Measurements from ENCODE around the gene RAB31. TPM values are rescaled to one million over a fixed set of nuclear protein-coding genes. Genes with fewer than 3 reads are reported as not detected.
A peak's percentile ranks its signal among the peaks of the same experiment; 100 is the strongest.
"Not testable (repeated sequence)": the region's sequence is repeated elsewhere in the genome, so short reads cannot be mapped to it uniquely, and the experiment has no call there.

Gene RAB31
- total RNA-seq, 1 donor from 2014 or later: 27.2 TPM

- no peak for DNase-seq
Observed at GRCh38 chr18:9894454-9895068, 186.5 kb downstream of the RAB31 start.

- DNase-seq: no peak
Observed at GRCh38 chr18:9897129-9897528, 189.0 kb downstream of the RAB31 start.

- not testable (repeated sequence) for DNase-seq
Observed at GRCh38 chr18:9897787-9898291, 189.7 kb downstream of the RAB31 start.

- DNase-seq: peak; percentile 30
Observed at GRCh38 chr18:9898792-9899549, 190.9 kb downstream of the RAB31 start.

GRCh38 chr18:9899550-9899930 lies 191.4 kb downstream of the RAB31 start:
- not testable (repeated sequence) for DNase-seq

GRCh38 chr18:9900699-9901098 lies 192.6 kb downstream of the RAB31 start:
- DNase-seq: no peak

- DNase-seq: no peak
Observed at GRCh38 chr18:9901377-9901776, 193.3 kb downstream of the RAB31 start.

GRCh38 chr18:9902264-9902663 lies 194.2 kb downstream of the RAB31 start:
- not testable (repeated sequence) for DNase-seq

- DNase-seq: no peak
Observed at GRCh38 chr18:9902832-9903231, 194.7 kb downstream of the RAB31 start.

- no peak for DNase-seq
Observed at GRCh38 chr18:9905401-9905922, 197.4 kb downstream of the RAB31 start.

- no peak for DNase-seq
Observed at GRCh38 chr18:9906481-9906880, 198.4 kb downstream of the RAB31 start.

- no peak for DNase-seq
Observed at GRCh38 chr18:9907867-9908266, 199.8 kb downstream of the RAB31 start.

GRCh38 chr18:9910071-9910470 lies 202.0 kb downstream of the RAB31 start:
- DNase-seq: no peak

GRCh38 chr18:9910661-9911060 lies 202.6 kb downstream of the RAB31 start:
- DNase-seq: no peak

GRCh38 chr18:9911226-9911625 lies 203.1 kb downstream of the RAB31 start:
- DNase-seq: no peak

Other genes with a start within 250 kb of the RAB31 start
- gene RALBP1, start 232.8 kb upstream of the RAB31 start, total RNA-seq: 99.9 and 120 TPM in 2 replicates
- gene PPP4R1, start 93.7 kb upstream of the RAB31 start, total RNA-seq: 180 and 193 TPM in 2 replicates
- 0.05 TPM in 1 of 2 replicates, not detected in the other for gene TXNDC2, start 177.7 kb downstream of the RAB31 start, total RNA-seq
- 261 and 330 TPM in 2 replicates for gene VAPA, start 205.7 kb downstream of the RAB31 start, total RNA-seq

Data from dermis blood vessel endothelial cell (primary cell).